Thyroid gland (tissue), 4 donors: ENCODE measurements around the gene IFNAR2.

Experiments
- POLR2A ChIP-seq, 2 donors: fragments of 450-650 bp; IDR thresholded peaks; one replicate each; pipeline ENCODE4 v1.6.1; 2017; ENCODE audit warnings: antibody characterized with exemption in 2 of 2, mild to moderate bottlenecking in 2 of 2, moderate library complexity in 1 of 2
- TF ChIP-seq, protein P1 (sequence below), 6 experiments: fragments of 200-600 bp in 3 of 6; fragments of 450-650 bp in 3 of 6; sonication (generic) in 3 of 6; IDR thresholded peaks; one replicate each; pipeline ENCODE4 v1.5.1; 2016 to 2019; ENCODE audit warnings: antibody characterized with exemption in 6 of 6, mild to moderate bottlenecking in 2 of 6, inconsistent platforms in 1 of 6, moderate library complexity in 1 of 6

GRCh38 chr21:33228455-33228854 lies 1.3 kb upstream of the IFNAR2 start:
- TF ChIP-seq, protein P1, sequence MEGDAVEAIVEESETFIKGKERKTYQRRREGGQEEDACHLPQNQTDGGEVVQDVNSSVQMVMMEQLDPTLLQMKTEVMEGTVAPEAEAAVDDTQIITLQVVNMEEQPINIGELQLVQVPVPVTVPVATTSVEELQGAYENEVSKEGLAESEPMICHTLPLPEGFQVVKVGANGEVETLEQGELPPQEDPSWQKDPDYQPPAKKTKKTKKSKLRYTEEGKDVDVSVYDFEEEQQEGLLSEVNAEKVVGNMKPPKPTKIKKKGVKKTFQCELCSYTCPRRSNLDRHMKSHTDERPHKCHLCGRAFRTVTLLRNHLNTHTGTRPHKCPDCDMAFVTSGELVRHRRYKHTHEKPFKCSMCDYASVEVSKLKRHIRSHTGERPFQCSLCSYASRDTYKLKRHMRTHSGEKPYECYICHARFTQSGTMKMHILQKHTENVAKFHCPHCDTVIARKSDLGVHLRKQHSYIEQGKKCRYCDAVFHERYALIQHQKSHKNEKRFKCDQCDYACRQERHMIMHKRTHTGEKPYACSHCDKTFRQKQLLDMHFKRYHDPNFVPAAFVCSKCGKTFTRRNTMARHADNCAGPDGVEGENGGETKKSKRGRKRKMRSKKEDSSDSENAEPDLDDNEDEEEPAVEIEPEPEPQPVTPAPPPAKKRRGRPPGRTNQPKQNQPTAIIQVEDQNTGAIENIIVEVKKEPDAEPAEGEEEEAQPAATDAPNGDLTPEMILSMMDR (IDR thresholded peaks at IDR 0.05), result no peak
- TF ChIP-seq POLR2A (IDR thresholded peaks at IDR 0.05), result no peak
